Measurements from ENCODE around the gene CLEC5A.
"Not testable (repeated sequence)": the region's sequence is repeated elsewhere in the genome, so short reads cannot be mapped to it uniquely, and the experiment has no call there.

Gene CLEC5A

DNA sequence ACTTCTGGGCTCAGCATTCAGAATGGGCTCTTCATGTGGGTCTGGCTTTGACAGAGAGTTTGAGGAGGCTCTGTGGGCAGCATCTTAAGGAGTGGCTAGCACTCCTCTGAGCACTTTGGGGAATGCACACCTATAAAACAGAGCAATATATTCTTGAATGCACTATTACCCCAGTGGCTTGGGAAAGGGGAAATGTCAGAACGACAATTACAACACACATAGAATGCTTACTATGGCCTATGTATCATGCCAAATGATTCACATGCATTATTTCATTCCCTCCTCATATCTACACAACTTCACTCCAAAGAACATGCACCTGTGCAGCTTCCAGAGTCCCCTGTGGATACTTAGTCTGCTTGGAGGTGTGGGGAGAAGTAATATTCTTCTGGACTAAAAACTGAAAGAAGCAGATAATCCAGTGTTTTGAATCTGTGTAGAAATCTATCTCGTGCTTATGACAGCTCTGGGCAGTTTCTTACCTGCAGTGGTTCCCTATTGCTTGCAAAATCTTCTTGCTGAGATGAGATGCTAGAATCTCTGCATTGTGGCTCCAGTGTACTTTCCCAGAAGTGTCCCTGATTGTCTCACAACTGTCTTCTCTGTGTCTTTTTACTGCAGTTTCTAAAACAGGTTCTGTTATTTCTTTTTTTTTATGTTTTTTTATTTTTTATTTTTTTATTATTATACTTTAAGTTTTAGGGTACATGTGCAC is 43.4 kb upstream of the CLEC5A start:
- peaks cover 74 to 89% of the 10 kb centered on the region in 2 experiments for H3K4me1 ChIP-seq (ENCODE audit: control insufficient read depth in 1 of 2, insufficient read depth in 1 of 2, low read depth in 1 of 2, low read length in 1 of 2)
- TF ChIP-seq, protein P1, sequence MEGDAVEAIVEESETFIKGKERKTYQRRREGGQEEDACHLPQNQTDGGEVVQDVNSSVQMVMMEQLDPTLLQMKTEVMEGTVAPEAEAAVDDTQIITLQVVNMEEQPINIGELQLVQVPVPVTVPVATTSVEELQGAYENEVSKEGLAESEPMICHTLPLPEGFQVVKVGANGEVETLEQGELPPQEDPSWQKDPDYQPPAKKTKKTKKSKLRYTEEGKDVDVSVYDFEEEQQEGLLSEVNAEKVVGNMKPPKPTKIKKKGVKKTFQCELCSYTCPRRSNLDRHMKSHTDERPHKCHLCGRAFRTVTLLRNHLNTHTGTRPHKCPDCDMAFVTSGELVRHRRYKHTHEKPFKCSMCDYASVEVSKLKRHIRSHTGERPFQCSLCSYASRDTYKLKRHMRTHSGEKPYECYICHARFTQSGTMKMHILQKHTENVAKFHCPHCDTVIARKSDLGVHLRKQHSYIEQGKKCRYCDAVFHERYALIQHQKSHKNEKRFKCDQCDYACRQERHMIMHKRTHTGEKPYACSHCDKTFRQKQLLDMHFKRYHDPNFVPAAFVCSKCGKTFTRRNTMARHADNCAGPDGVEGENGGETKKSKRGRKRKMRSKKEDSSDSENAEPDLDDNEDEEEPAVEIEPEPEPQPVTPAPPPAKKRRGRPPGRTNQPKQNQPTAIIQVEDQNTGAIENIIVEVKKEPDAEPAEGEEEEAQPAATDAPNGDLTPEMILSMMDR (IDR thresholded peaks at IDR 0.05): no peak
- H3K27me3 ChIP-seq: no peaks in the 10 kb centered on the region
- no peaks in the 10 kb centered on the region for H3K9me3 ChIP-seq
- H3K4me3 ChIP-seq (ENCODE audit: low read depth in 1 of 2, low read length in 1 of 2): peak overlapping the region; percentile 74 to 87
- H3K36me3 ChIP-seq: peaks cover 15% of the 10 kb centered on the region
- peak overlapping the region; percentile 94 for H3K27ac ChIP-seq

DNA sequence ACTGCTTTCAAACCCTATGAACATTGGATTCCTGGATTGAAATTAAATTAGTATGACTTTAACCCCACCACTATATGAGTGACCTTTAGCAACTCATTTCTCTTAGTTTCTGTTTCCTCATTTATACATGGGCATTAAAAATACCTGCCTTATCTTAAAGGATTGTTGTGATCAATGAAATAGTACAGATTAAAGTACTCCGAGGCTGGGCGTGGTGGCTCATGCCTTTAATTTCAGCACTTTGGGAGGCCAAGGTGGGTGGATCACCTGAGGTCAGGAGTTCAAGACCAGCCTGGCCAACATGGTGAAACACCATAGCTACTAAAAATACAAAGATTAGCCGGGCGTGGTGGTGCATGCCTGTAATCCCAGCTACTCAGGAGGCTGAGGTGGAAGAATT is 41.0 kb upstream of the CLEC5A start:
- Histone ChIP-seq H3K4me1 (ENCODE audit: control insufficient read depth in 1 of 2, insufficient read depth in 1 of 2, low read depth in 1 of 2, low read length in 1 of 2) (peaks cover 50 to 65% of the 10 kb centered on the region in 2 experiments), H3K4me3 (ENCODE audit: low read depth in 1 of 2, low read length in 1 of 2) (peak overlapping the region; percentile 74 to 87), H3K27ac (peak overlapping the region; percentile 94)
- not testable (repeated sequence) for H3K9me3 ChIP-seq, H3K27me3 ChIP-seq, H3K36me3 ChIP-seq

DNA sequence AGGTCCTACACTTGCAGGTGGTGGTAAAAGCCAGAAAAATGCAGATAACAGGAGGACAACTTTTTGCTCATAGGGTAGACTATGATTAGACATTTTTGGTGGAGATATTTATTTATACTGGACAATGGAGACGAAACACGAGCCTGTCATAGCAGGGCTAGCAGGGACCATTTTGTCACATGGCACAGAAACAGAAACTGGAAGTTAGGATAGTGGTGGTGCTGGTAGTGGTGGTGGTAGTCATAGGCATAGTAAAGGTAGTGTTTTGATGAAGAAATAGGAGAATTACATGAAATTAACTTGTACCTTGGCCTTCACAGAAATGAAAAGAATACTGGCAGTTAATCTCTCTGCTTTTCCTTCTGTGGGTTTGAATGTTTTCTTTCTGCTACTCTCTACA is 40.1 kb upstream of the CLEC5A start:
- no peaks in the 10 kb centered on the region for H3K36me3 ChIP-seq
- H3K4me1 ChIP-seq (ENCODE audit: control insufficient read depth in 1 of 2, insufficient read depth in 1 of 2, low read depth in 1 of 2, low read length in 1 of 2): peaks cover 41 to 57% of the 10 kb centered on the region in 2 experiments

DNA sequence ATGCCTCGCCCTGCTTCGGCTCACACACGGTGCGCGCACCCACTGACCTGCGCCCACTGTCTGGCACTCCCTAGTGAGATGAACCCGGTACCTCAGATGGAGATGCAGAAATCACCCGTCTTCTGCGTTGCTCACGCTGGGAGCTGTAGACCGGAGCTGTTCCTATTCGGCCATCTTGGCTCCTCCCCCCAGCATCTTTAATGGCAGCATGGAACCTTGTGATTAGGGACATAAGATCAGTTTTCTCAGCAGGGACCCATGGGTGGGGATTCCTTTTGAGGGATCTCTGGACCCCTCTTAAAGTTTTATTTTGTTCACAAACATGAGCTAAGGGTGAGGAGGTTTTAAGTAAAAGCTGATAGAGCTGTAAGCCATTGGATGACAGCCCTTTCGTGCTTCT is 39.2 kb upstream of the CLEC5A start:
- H3K9me3 ChIP-seq; H3K36me3 ChIP-seq; H3K27me3 ChIP-seq; H3K4me3 ChIP-seq (ENCODE audit: low read depth in 1 of 2, low read length in 1 of 2): not testable (repeated sequence)
- peaks cover 31 to 47% of the 10 kb centered on the region in 2 experiments for H3K4me1 ChIP-seq (ENCODE audit: control insufficient read depth in 1 of 2, insufficient read depth in 1 of 2, low read depth in 1 of 2, low read length in 1 of 2)
- H3K27ac ChIP-seq: peak overlapping the region; percentile 94

More for the DNA sequence above, 40.1 kb upstream of the CLEC5A start:
- TF ChIP-seq, protein P1 (IDR thresholded peaks at IDR 0.05): no peak
- H3K4me3 ChIP-seq (ENCODE audit: low read depth in 1 of 2, low read length in 1 of 2): peak overlapping the region in 1 of 2 experiments; percentile 74
- peak overlapping the region; percentile 94 for H3K27ac ChIP-seq
- H3K9me3 ChIP-seq: no peaks in the 10 kb centered on the region
- no peaks in the 10 kb centered on the region for H3K27me3 ChIP-seq

DNA sequence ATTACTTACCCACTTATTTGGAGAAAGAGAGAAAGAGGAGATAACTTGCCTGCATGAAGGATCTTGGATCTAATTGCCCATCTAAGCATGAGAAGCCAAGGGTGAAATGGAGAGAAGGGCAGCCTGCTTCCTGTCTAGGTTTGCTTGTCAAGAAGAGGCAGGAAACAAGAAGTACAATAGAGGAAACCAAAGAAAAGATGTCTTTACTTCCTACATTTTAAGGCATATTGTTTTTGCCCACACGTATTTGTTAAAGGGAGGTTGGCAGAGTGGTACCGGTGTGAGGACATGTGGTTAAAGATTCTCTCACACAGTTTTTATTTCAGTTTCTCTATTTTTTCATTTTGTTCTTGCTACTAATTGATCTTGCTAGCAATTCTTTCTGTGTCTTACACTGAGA is 32.8 kb upstream of the CLEC5A start:
- H3K36me3 ChIP-seq: no peaks in the 10 kb centered on the region
- no peaks in the 10 kb centered on the region for H3K9me3 ChIP-seq
- H3K4me3 ChIP-seq (ENCODE audit: low read depth in 1 of 2, low read length in 1 of 2): peak overlapping the region; percentile 35 to 36
- peaks cover 37 to 44% of the 10 kb centered on the region in 2 experiments for H3K4me1 ChIP-seq (ENCODE audit: control insufficient read depth in 1 of 2, insufficient read depth in 1 of 2, low read depth in 1 of 2, low read length in 1 of 2)
- TF ChIP-seq, protein P1 (IDR thresholded peaks at IDR 0.05): no peak
- H3K27me3 ChIP-seq: no peaks in the 10 kb centered on the region
- H3K27ac ChIP-seq: peak overlapping the region; percentile 76

DNA sequence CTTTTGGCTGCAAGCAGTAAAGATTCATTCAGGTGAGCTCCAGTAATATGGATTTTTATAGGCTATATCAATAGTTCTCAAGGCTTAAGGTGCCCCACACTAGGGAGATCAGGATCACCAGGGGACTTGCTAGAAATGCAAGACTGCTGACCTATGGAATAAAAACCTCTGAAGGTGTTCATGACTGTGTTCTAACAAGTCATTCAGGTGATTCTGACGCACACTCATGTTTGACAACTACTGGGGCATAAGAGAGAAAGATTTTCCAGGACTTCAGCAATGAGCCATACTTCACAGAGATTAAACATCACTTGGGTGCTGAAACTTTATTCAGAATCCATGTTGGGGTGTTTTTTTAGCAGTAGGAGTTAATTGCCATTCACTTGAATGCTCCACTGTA is 31.6 kb upstream of the CLEC5A start:
- Histone ChIP-seq H3K27me3 (no peaks in the 10 kb centered on the region), H3K27ac (peak overlapping the region; percentile 76), H3K9me3 (no peaks in the 10 kb centered on the region), H3K4me1 (ENCODE audit: control insufficient read depth in 1 of 2, insufficient read depth in 1 of 2, low read depth in 1 of 2, low read length in 1 of 2) (peaks cover 43 to 44% of the 10 kb centered on the region in 2 experiments), H3K4me3 (ENCODE audit: low read depth in 1 of 2, low read length in 1 of 2) (no peak overlapping the region), H3K36me3 (no peaks in the 10 kb centered on the region)
- TF ChIP-seq, protein P1 (IDR thresholded peaks at IDR 0.05): no peak
